Activated T-cell treated with anti-CD3 and anti-CD28 coated beads, Interleukin-2, amount 50 U/mL, for 72 hours (primary cell): ENCODE data around the gene GNAT3. TPM values are rescaled to one million over a fixed set of nuclear protein-coding genes. Genes with fewer than 3 reads are reported as not detected.

Experiments
- ATAC-seq, 2 donors: fragments of 150-1000 bp; cut with Tn5 transposase; replicated peaks in 1 of 2; 2 replicates each; pipeline ENCODE4 v1.10.0; 2021; ENCODE audit warnings: moderate library complexity in 2 of 2, mild to moderate bottlenecking in 1 of 2
- DNase-seq, 2 donors: peaks; one replicate each; pipeline ENCODE4 v3.0.0; 2021 to 2022; ENCODE audit warnings: mixed read lengths in 1 of 2
- H3K27ac Mint-ChIP-seq: one replicate; pipeline ENCODE4 v1.8.0; 2022; ENCODE audit warnings: mild to moderate bottlenecking, moderate library complexity, mixed read lengths
- H3K27me3 Mint-ChIP-seq: one replicate; pipeline ENCODE4 v1.8.0; 2022; ENCODE audit warnings: low read depth, mixed read lengths
- H3K36me3 Mint-ChIP-seq, 2 donors: one replicate each; pipeline ENCODE4 v1.8.0; 2022; ENCODE audit warnings: mixed read lengths in 2 of 2, mild to moderate bottlenecking in 1 of 2; ENCODE audit not compliant: insufficient read depth in 2 of 2
- H3K4me1 Mint-ChIP-seq: one replicate; pipeline ENCODE4 v1.8.0; 2022; ENCODE audit warnings: low read depth, mixed read lengths
- H3K4me3 Mint-ChIP-seq, 2 donors: one replicate each; pipeline ENCODE4 v1.8.0; 2022; ENCODE audit warnings: mild to moderate bottlenecking in 2 of 2, mixed read lengths in 2 of 2, moderate library complexity in 2 of 2
- H3K9me3 Mint-ChIP-seq, 2 donors: one replicate each; pipeline ENCODE4 v1.8.0; 2022; ENCODE audit warnings: mixed read lengths in 2 of 2
- total RNA-seq, 2 donors: library from RNA; stranded (reverse); gene quantifications; one replicate each; pipeline ENCODE4 v1.2.3, GENCODE V29; 2022

Gene GNAT3
- total RNA-seq, 2 donors from 2014 or later, result not detected

GRCh38 chr7:80444811-80445210 is 67.1 kb downstream of the GNAT3 start:
- Mint-ChIP-seq H3K4me3 (no peak overlapping the region), H3K9me3 (peaks cover 0 to 2% of the 10 kb centered on the region in 2 donors), H3K36me3 (no peaks in the 10 kb centered on the region), H3K4me1 (no peaks in the 10 kb centered on the region), H3K27ac (no peak overlapping the region), H3K27me3 (peaks cover 28% of the 10 kb centered on the region)
- DNase-seq (no peak), ATAC-seq (no peak)

GRCh38 chr7:80443325-80443724 is 68.5 kb downstream of the GNAT3 start:
- no peak overlapping the region for H3K4me3 Mint-ChIP-seq
- H3K9me3 Mint-ChIP-seq, result peaks cover 0 to 2% of the 10 kb centered on the region in 2 donors
- no peak for DNase-seq
- ATAC-seq, result no peak
- H3K27me3 Mint-ChIP-seq, result peaks cover 22% of the 10 kb centered on the region
- H3K36me3 Mint-ChIP-seq, result no peaks in the 10 kb centered on the region
- no peaks in the 10 kb centered on the region for H3K4me1 Mint-ChIP-seq
- no peak overlapping the region for H3K27ac Mint-ChIP-seq

- no peak for ATAC-seq
- no peaks in the 10 kb centered on the region for H3K36me3 Mint-ChIP-seq
- DNase-seq, result no peak
- no peaks in the 10 kb centered on the region for H3K4me1 Mint-ChIP-seq
- no peak overlapping the region for H3K27ac Mint-ChIP-seq
- peaks cover 22% of the 10 kb centered on the region for H3K27me3 Mint-ChIP-seq
- H3K9me3 Mint-ChIP-seq, result peaks cover 0 to 2% of the 10 kb centered on the region in 2 donors
- no peak overlapping the region for H3K4me3 Mint-ChIP-seq
These were observed 71.0 kb downstream of the GNAT3 start for GRCh38 chr7:80440883-80441282.

GRCh38 chr7:80439894-80440821 is 71.7 kb downstream of the GNAT3 start:
- peaks cover 0 to 2% of the 10 kb centered on the region in 2 donors for H3K9me3 Mint-ChIP-seq
- no peak overlapping the region for H3K4me3 Mint-ChIP-seq
- no peaks in the 10 kb centered on the region for H3K36me3 Mint-ChIP-seq
- no peak for DNase-seq
- H3K27ac Mint-ChIP-seq, result no peak overlapping the region
- H3K4me1 Mint-ChIP-seq, result no peaks in the 10 kb centered on the region
- H3K27me3 Mint-ChIP-seq, result peaks cover 22% of the 10 kb centered on the region
- ATAC-seq, result no peak

GRCh38 chr7:80435521-80435920 is 76.3 kb downstream of the GNAT3 start:
- Mint-ChIP-seq H3K36me3 (no peaks in the 10 kb centered on the region), H3K9me3 (peaks cover 0 to 2% of the 10 kb centered on the region in 2 donors), H3K4me1 (no peaks in the 10 kb centered on the region), H3K27ac (no peak overlapping the region), H3K27me3 (peaks cover 9% of the 10 kb centered on the region), H3K4me3 (no peak overlapping the region)
- ATAC-seq (no peak), DNase-seq (no peak)

GRCh38 chr7:80434047-80434446 is 77.8 kb downstream of the GNAT3 start:
- no peaks in the 10 kb centered on the region for H3K27me3 Mint-ChIP-seq
- H3K27ac Mint-ChIP-seq, result no peak overlapping the region
- H3K9me3 Mint-ChIP-seq, result peaks cover 2% of the 10 kb centered on the region in 2 donors
- H3K4me3 Mint-ChIP-seq, result no peak overlapping the region
- no peaks in the 10 kb centered on the region for H3K4me1 Mint-ChIP-seq
- peaks cover 0 to 1% of the 10 kb centered on the region in 2 donors for H3K36me3 Mint-ChIP-seq
- DNase-seq, result no peak
- no peak for ATAC-seq

- ATAC-seq, result no peak
- Mint-ChIP-seq H3K4me1 (no peaks in the 10 kb centered on the region), H3K9me3 (peaks cover 2% of the 10 kb centered on the region in 2 donors), H3K36me3 (peaks cover 0 to 1% of the 10 kb centered on the region in 2 donors), H3K27ac (no peak overlapping the region), H3K4me3 (no peak overlapping the region), H3K27me3 (no peaks in the 10 kb centered on the region)
- DNase-seq, result no peak
These were observed 79.7 kb downstream of the GNAT3 start for GRCh38 chr7:80432166-80432565.

GRCh38 chr7:80429181-80429580 is 82.7 kb downstream of the GNAT3 start:
- peaks cover 0 to 4% of the 10 kb centered on the region in 2 donors for H3K9me3 Mint-ChIP-seq
- DNase-seq (no peak), ATAC-seq (no peak)
- H3K4me1 Mint-ChIP-seq, result no peaks in the 10 kb centered on the region
- H3K36me3 Mint-ChIP-seq, result peaks cover 0 to 1% of the 10 kb centered on the region in 2 donors
- H3K4me3 Mint-ChIP-seq, result no peak overlapping the region
- H3K27me3 Mint-ChIP-seq, result no peaks in the 10 kb centered on the region
- no peak overlapping the region for H3K27ac Mint-ChIP-seq

- DNase-seq, result no peak
- no peaks in the 10 kb centered on the region for H3K4me1 Mint-ChIP-seq
- ATAC-seq, result no peak
- peaks cover 0 to 1% of the 10 kb centered on the region in 2 donors for H3K36me3 Mint-ChIP-seq
- no peak overlapping the region for H3K27ac Mint-ChIP-seq
- H3K4me3 Mint-ChIP-seq, result no peak overlapping the region
- H3K27me3 Mint-ChIP-seq, result no peaks in the 10 kb centered on the region
- H3K9me3 Mint-ChIP-seq, result peaks cover 0 to 4% of the 10 kb centered on the region in 2 donors
These were observed 83.5 kb downstream of the GNAT3 start for GRCh38 chr7:80428161-80429054.

GRCh38 chr7:80427218-80427617 is 84.6 kb downstream of the GNAT3 start:
- no peak overlapping the region for H3K4me3 Mint-ChIP-seq
- H3K36me3 Mint-ChIP-seq, result peaks cover 0 to 1% of the 10 kb centered on the region in 2 donors
- DNase-seq, result no peak
- no peak overlapping the region for H3K27ac Mint-ChIP-seq
- peaks cover 0 to 4% of the 10 kb centered on the region in 2 donors for H3K9me3 Mint-ChIP-seq
- no peaks in the 10 kb centered on the region for H3K4me1 Mint-ChIP-seq
- ATAC-seq, result no peak
- no peaks in the 10 kb centered on the region for H3K27me3 Mint-ChIP-seq

GRCh38 chr7:80420876-80421275 is 91.0 kb downstream of the GNAT3 start:
- no peak for DNase-seq
- Mint-ChIP-seq H3K4me1 (no peaks in the 10 kb centered on the region), H3K36me3 (no peaks in the 10 kb centered on the region), H3K9me3 (no peaks in the 10 kb centered on the region), H3K27ac (no peak overlapping the region), H3K27me3 (no peaks in the 10 kb centered on the region), H3K4me3 (no peak overlapping the region)
- ATAC-seq, result no peak

GRCh38 chr7:80417211-80417793 is 94.6 kb downstream of the GNAT3 start:
- H3K4me1 Mint-ChIP-seq, result peaks cover 13% of the 10 kb centered on the region
- H3K9me3 Mint-ChIP-seq, result peaks cover 0 to 2% of the 10 kb centered on the region in 2 donors
- H3K27ac Mint-ChIP-seq, result no peak overlapping the region
- DNase-seq (no peak), ATAC-seq (no peak)
- no peak overlapping the region for H3K4me3 Mint-ChIP-seq
- no peaks in the 10 kb centered on the region for H3K36me3 Mint-ChIP-seq
- no peaks in the 10 kb centered on the region for H3K27me3 Mint-ChIP-seq

GRCh38 chr7:80415522-80415921 is 96.3 kb downstream of the GNAT3 start:
- Mint-ChIP-seq H3K4me3 (no peak overlapping the region), H3K36me3 (no peaks in the 10 kb centered on the region), H3K27ac (no peak overlapping the region), H3K4me1 (peaks cover 13% of the 10 kb centered on the region), H3K27me3 (peaks cover 6% of the 10 kb centered on the region), H3K9me3 (peaks cover 0 to 2% of the 10 kb centered on the region in 2 donors)
- ATAC-seq, result no peak
- DNase-seq, result no peak
